Astrocyte of the spinal cord (primary cell): ENCODE results near the gene SP140L.
"Not testable (repeated sequence)": the region's sequence is repeated elsewhere in the genome, so short reads cannot be mapped to it uniquely, and the experiment has no call there.

Experiments
- DNase-seq: peaks from one replicate; pipeline ENCODE4 v3.0.0; 2011; ENCODE audit warnings: low read depth, low spot score
- H3K4me3 ChIP-seq: 2 replicates; pipeline ENCODE4 v1.5.1; 2011; ENCODE audit warnings: low read depth, mild to moderate bottlenecking, low read length, moderate library complexity
- CTCF ChIP-seq: IDR thresholded peaks from 2 replicates; pipeline ENCODE4 v1.5.1; 2012; ENCODE audit warnings: low read depth, mild to moderate bottlenecking, low read length, inconsistent platforms
- in situ Hi-C: cut with HindIII; loops from 2 replicates; pipeline ENCODE4 v1.10.0; 2017; ENCODE audit warnings: low sequenced_read_pairs

The SP140L gene

GRCh38 chr2:230362030-230362691 is 35.2 kb downstream of the SP140L start:
- in situ Hi-C loops = no loop called here
- TF ChIP-seq CTCF = no peak
- no peak for DNase-seq
- H3K4me3 ChIP-seq = no peak overlapping the region

- H3K4me3 ChIP-seq = no peak overlapping the region
- TF ChIP-seq CTCF = no peak
- no peak for DNase-seq
- in situ Hi-C loops = no loop called here
These were observed 55.1 kb downstream of the SP140L start for GRCh38 chr2:230382108-230382507.

DNA sequence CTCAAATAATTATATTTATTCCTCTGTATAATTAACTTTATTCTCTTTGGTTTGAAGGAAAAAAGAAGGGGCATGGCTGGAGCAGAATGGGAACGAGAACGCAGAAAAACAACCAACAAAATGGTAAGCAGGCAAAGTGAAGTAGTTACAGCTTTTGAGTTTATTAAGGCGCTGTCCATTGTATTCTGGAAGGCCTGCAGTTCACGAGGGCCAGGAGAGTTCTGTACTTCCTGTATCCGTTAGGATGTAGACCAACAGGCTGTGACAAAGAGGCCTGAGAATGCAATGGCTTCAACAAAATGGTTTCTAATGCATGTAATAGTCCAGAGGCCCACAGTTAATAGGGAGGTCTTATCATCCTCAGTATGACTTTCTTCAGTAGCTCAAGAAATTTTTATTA is 56.5 kb downstream of the SP140L start:
- no peak for DNase-seq
- no peak overlapping the region for H3K4me3 ChIP-seq
- no peak for TF ChIP-seq CTCF
- in situ Hi-C loops = no loop called here

GRCh38 chr2:230384986-230385385 is 58.0 kb downstream of the SP140L start:
- in situ Hi-C loops = no loop called here
- no peak overlapping the region for H3K4me3 ChIP-seq
- DNase-seq = no peak
- no peak for TF ChIP-seq CTCF

GRCh38 chr2:230394301-230394700 is 67.3 kb downstream of the SP140L start:
- in situ Hi-C loops = no loop called here
- TF ChIP-seq CTCF = no peak
- H3K4me3 ChIP-seq = no peak overlapping the region
- no peak for DNase-seq

DNA sequence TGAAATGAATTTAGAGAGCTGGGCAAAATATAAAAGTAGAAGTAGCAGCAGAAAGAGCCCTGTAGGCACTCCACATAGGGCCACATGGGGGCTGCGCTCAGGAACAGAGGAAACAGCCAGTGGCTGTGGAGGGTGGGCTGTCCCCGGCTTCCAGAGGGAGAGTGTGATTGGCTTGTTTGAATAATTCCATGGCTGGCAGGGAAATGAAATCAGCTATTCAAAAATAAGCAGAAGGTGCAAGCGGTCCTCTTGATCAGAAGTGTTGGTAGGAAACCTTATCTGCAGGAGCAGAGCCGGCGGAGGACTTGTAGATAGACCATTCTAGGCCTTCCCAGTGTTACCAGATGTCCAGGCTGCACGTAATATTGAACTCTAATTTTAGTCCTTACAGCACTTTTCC is 71.7 kb downstream of the SP140L start:
- in situ Hi-C loops, DNase-seq, H3K4me3 ChIP-seq: not testable (repeated sequence)

GRCh38 chr2:230400041-230400440 is 73.0 kb downstream of the SP140L start:
- TF ChIP-seq CTCF = no peak
- DNase-seq = no peak
- in situ Hi-C loops = no loop called here
- no peak overlapping the region for H3K4me3 ChIP-seq
